HEK293 (cell line): ENCODE data around the gene PARP1.
A peak's percentile ranks its signal among the peaks of the same experiment; 100 is the strongest.

Experiments used
- CTCF ChIA-PET: fragments of 350-600 bp; formaldehyde crosslinking; extraction: SDS; loops from one replicate; lab custom pipeline; 2021; ENCODE audit warnings: antibody characterized with exemption; lab: Yijun Ruan, JAX
- POLR2A ChIA-PET: fragments of 300-600 bp; formaldehyde crosslinking; extraction: SDS; loops from one replicate; lab custom pipeline; 2020; ENCODE audit warnings: antibody characterized with exemption, inconsistent platforms; lab: Yijun Ruan, JAX
- H3K27ac ChIP-seq: fragments of 200-500 bp; sonication (Bioruptor generic); 2 replicates; pipeline ENCODE4 v1.5.1; 2014; ENCODE audit warnings: low read depth, low read length, control low read depth, inconsistent platforms; ENCODE audit errors: extremely low read depth
- H3K36me3 ChIP-seq, 2 experiments: fragments of 200-500 bp in 1 of 2; sonication (Bioruptor generic) in 1 of 2; 1 replicate in 1 of 2; 2 replicates in 1 of 2; pipeline ENCODE4 v1.5.1; 2014 to 2017; ENCODE audit warnings: inconsistent platforms in 2 of 2, low read length in 2 of 2; ENCODE audit not compliant: control insufficient read depth in 2 of 2, insufficient read depth in 1 of 2
- H3K4me1 ChIP-seq: fragments of 200-500 bp; sonication (Bioruptor generic); 2 replicates; pipeline ENCODE4 v1.5.1; 2014; ENCODE audit warnings: mild to moderate bottlenecking, low read length, inconsistent platforms; ENCODE audit not compliant: control insufficient read depth, insufficient read depth
- H3K4me3 ChIP-seq: 2 replicates; pipeline ENCODE4 v1.5.1; 2011; ENCODE audit warnings: low read depth, mild to moderate bottlenecking, control low read depth, low read length, moderate library complexity
- H3K9me3 ChIP-seq: fragments of 200-500 bp; sonication (Bioruptor generic); 2 replicates; pipeline ENCODE4 v1.5.1; 2014; ENCODE audit warnings: low read depth, low read length, inconsistent platforms; ENCODE audit not compliant: control insufficient read depth, insufficient read depth
- GLIS1 ChIP-seq: fragments of 450-650 bp; formaldehyde crosslinking; IDR thresholded peaks from 2 replicates; pipeline ENCODE4 v1.5.1; 2016; ENCODE audit warnings: missing biosample characterization, missing genetic modification characterization
- GLIS2 ChIP-seq: fragments of 450-650 bp; formaldehyde crosslinking; IDR thresholded peaks from 2 replicates; pipeline ENCODE4 v1.5.1; 2016; ENCODE audit warnings: missing biosample characterization, missing genetic modification characterization
- KLF8 ChIP-seq: fragments of 450-650 bp; formaldehyde crosslinking; IDR thresholded peaks from 2 replicates; pipeline ENCODE4 v1.5.1; 2016; ENCODE audit warnings: missing biosample characterization, missing genetic modification characterization
- OSR2 ChIP-seq: fragments of 450-650 bp; formaldehyde crosslinking; IDR thresholded peaks from 2 replicates; pipeline ENCODE4 v1.5.1; 2016; ENCODE audit warnings: missing biosample characterization, missing genetic modification characterization
- PRDM1 ChIP-seq: fragments of 450-650 bp; formaldehyde crosslinking; IDR thresholded peaks from 2 replicates; pipeline ENCODE4; 2016; ENCODE audit warnings: missing biosample characterization, missing genetic modification characterization
- ZBTB17 ChIP-seq: fragments of 450-650 bp; formaldehyde crosslinking; IDR thresholded peaks from 2 replicates; pipeline ENCODE4 v1.5.1; 2016; ENCODE audit warnings: missing biosample characterization, missing genetic modification characterization
- ZBTB20 ChIP-seq: fragments of 450-650 bp; formaldehyde crosslinking; IDR thresholded peaks from 2 replicates; pipeline ENCODE4 v1.5.1; 2016; ENCODE audit warnings: missing biosample characterization, missing genetic modification characterization
- ZEB2 ChIP-seq: fragments of 450-650 bp; formaldehyde crosslinking; IDR thresholded peaks from 2 replicates; pipeline ENCODE4 v1.5.1; 2016; ENCODE audit warnings: missing biosample characterization, missing genetic modification characterization
- ZNF121 ChIP-seq: fragments of 450-650 bp; formaldehyde crosslinking; IDR thresholded peaks from 2 replicates; pipeline ENCODE4 v1.5.1; 2016; ENCODE audit warnings: missing biosample characterization, missing genetic modification characterization
- ZNF155 ChIP-seq: fragments of 450-650 bp; formaldehyde crosslinking; IDR thresholded peaks from 2 replicates; pipeline ENCODE4 v1.5.1; 2016; ENCODE audit warnings: missing biosample characterization, missing genetic modification characterization
- ZNF274 ChIP-seq, 2 experiments: fragments of 200-500 bp in 1 of 2; fragments of 450-650 bp in 1 of 2; sonication (Bioruptor generic) in 1 of 2; formaldehyde crosslinking in 1 of 2; IDR thresholded peaks; 2 replicates each; pipeline versions ENCODE4 v1.5.1 to v1.6.1; 2014 to 2016; ENCODE audit warnings: borderline replicate concordance in 1 of 2, inconsistent platforms in 1 of 2, low read length in 1 of 2, missing biosample characterization in 1 of 2, missing genetic modification characterization in 1 of 2
- ZNF366 ChIP-seq: fragments of 450-650 bp; formaldehyde crosslinking; conservative IDR thresholded peaks from 2 replicates; pipeline ENCODE4 v1.5.1; 2016; ENCODE audit warnings: missing biosample characterization, missing genetic modification characterization
- ZNF426 ChIP-seq: fragments of 450-650 bp; formaldehyde crosslinking; IDR thresholded peaks from 2 replicates; pipeline ENCODE4 v1.5.1; 2017; ENCODE audit warnings: missing biosample characterization, missing genetic modification characterization, mild to moderate bottlenecking, inconsistent platforms, moderate library complexity
- ZNF530 ChIP-seq: fragments of 450-650 bp; formaldehyde crosslinking; IDR thresholded peaks from 2 replicates; pipeline ENCODE4 v1.5.1; 2016; ENCODE audit warnings: low read depth, missing biosample characterization, missing genetic modification characterization
- ZNF544 ChIP-seq: fragments of 450-650 bp; formaldehyde crosslinking; IDR thresholded peaks from 2 replicates; pipeline ENCODE4 v1.5.0; 2017; ENCODE audit warnings: missing biosample characterization, missing genetic modification characterization
- ZNF624 ChIP-seq: fragments of 450-650 bp; formaldehyde crosslinking; IDR thresholded peaks from 2 replicates; pipeline ENCODE4 v1.5.1; 2017; ENCODE audit warnings: missing biosample characterization, missing genetic modification characterization
- TF ChIP-seq, protein P1 (sequence below): fragments of 450-650 bp; formaldehyde crosslinking; IDR thresholded peaks from 2 replicates; pipeline ENCODE4 v1.5.1; 2017; ENCODE audit warnings: missing biosample characterization, missing genetic modification characterization
- TF ChIP-seq, protein P2 (sequence below): fragments of 450-650 bp; formaldehyde crosslinking; IDR thresholded peaks from 2 replicates; pipeline ENCODE4 v1.5.1; 2017; ENCODE audit warnings: missing biosample characterization, missing genetic modification characterization
- TF ChIP-seq, protein P3 (sequence below): fragments of 450-650 bp; formaldehyde crosslinking; IDR thresholded peaks from 2 replicates; pipeline ENCODE4 v1.5.1; 2016; ENCODE audit warnings: missing biosample characterization, missing genetic modification characterization
- TF ChIP-seq, protein P4 (sequence below): fragments of 450-650 bp; formaldehyde crosslinking; IDR thresholded peaks from 2 replicates; pipeline ENCODE4 v1.5.1; 2016; ENCODE audit warnings: missing biosample characterization, missing genetic modification characterization

PARP1 gene

DNA sequence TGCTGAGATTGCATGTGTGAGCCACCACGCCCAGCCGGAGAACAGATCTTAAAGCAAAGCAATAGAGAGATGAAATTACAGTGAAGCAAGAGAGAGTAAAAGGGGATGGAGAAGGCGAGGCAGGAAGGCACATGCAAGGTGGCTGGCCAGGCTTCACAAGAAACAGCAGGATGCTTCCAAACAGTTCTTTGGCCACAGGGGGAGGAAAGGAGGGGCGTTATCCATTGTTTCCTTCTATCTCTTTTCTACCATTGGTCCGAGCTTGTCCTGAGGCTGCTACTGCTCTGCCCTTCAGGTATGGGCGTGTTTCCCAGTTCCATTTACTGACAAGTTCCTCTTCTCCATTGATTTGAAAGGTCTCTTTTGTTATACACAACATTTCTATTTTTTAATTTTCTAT is 33.7 kb upstream of the PARP1 start (continued):
- TF ChIP-seq GLIS2 (no peak), ZNF155 (no peak)

DNA sequence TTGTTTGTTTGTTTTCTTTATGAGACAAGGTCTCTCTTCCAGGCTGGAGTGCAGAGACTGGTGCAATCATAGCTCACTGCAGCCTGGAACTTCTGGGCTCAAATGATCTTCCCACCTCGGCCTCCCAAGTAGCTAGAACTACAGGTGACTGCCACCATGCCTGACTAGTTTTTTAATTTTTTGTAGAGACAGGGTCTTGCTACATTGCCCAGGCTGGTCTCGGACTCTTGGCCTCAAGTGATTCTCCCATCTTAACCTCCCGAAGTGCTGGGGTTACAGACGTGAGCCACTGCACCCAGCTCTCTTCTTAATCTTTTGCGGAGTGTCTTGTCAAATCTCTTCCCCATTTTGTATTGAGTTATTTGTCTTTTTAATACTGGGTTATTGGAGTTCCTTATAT is 32.6 kb upstream of the PARP1 start:
- Histone ChIP-seq H3K27ac (no peak overlapping the region), H3K4me3 (no peak overlapping the region), H3K4me1 (no peaks in the 10 kb centered on the region), H3K9me3 (no peaks in the 10 kb centered on the region), H3K36me3 (no peaks in the 10 kb centered on the region)
- POLR2A ChIA-PET = no interaction called here
- CTCF ChIA-PET = interaction anchor here (0.8 to 1.9 kb wide), 2 partner anchors 16 to 32 kb away, joined by 3 to 5 read pairs; partner anchors contain the start of gene PARP1
- peak; percentile 61; the same call in 1 of the 2 replicates for TF ChIP-seq ZNF121
- TF ChIP-seq ZNF530 (tag by site-specific recombination) = no peak

DNA sequence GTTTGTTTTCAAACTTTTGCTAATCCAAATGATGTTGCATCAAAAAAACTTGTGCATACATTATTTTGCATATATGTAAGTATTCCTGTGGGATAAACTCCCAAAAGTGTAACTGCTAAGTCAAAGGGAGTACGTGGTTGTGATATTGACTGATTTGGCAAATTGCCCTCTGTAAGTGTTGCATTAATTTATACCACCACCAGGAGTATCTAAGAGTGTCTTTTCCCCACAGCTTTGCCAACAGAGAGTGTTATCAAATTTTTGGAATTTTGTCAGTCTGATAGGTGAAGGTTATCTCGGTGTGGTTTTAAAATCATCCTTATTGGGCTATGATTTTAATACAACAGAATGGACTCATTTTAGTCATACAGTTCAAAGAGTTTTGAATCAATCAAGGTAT is 30.1 kb upstream of the PARP1 start:
- Histone ChIP-seq H3K4me1 (no peaks in the 10 kb centered on the region), H3K9me3 (no peaks in the 10 kb centered on the region), H3K4me3 (no peak overlapping the region)
- POLR2A ChIA-PET = no interaction called here
- no peak for TF ChIP-seq ZNF544 (tag by site-specific recombination)
- TF ChIP-seq, all 188 proteins: peak for 0
- Histone ChIP-seq H3K27ac (no peak overlapping the region), H3K36me3 (no peaks in the 10 kb centered on the region)
- CTCF ChIA-PET = interaction anchor here (0.7 to 2.3 kb wide), 5 partner anchors 13 to 804 kb away, joined by 3 to 6 read pairs (median 5); partner anchors contain the start of gene PARP1

DNA sequence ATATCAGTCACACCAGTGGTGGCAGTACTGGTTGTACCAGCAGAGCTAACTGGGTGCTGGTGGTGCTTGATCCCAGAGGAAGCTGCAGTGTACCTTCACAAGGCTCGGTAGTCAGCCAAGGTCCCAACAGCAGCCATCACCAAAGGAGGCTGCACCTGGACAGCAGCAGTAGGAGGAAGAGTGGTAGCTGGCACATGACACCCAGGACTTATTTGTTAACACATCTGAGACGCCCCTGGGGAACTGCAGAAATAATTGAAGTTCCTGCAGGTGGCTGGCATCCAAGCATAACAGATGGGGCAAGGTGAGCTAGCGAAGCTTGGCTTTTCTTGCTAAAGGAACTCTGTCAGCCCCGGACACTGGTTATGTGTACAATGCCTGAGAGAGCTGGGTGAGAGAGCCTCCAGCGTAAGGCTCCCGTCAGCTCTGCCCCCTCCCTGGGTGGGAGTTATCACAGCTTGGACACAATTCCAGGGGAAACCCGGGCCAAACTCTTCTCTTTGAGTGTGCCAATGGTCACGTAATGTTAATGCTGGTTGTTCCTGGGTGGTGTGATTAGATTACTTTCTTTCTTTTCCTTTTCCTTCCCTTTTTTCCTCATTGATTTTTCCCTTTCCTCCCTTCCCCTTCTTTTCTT is 29.1 kb upstream of the PARP1 start:
- H3K9me3 ChIP-seq = no peaks in the 10 kb centered on the region
- CTCF ChIA-PET = interaction anchor here (0.7 to 1.5 kb wide), 6 partner anchors 10 to 311 kb away, joined by 3 to 7 read pairs (median 4); partner anchors contain the start of gene PARP1
- no peaks in the 10 kb centered on the region for H3K4me1 ChIP-seq
- no peaks in the 10 kb centered on the region for H3K36me3 ChIP-seq
- H3K27ac ChIP-seq = no peak overlapping the region
- H3K4me3 ChIP-seq = no peak overlapping the region
- POLR2A ChIA-PET = interaction anchor here (0.7 to 1.5 kb wide), 2 partner anchors 29 to 1486 kb away, joined by 3 to 7 read pairs; partner anchors contain the start of gene PARP1
- TF ChIP-seq GLIS1 (tag by site-specific recombination) = peak; percentile 69
- TF ChIP-seq, protein P1, sequence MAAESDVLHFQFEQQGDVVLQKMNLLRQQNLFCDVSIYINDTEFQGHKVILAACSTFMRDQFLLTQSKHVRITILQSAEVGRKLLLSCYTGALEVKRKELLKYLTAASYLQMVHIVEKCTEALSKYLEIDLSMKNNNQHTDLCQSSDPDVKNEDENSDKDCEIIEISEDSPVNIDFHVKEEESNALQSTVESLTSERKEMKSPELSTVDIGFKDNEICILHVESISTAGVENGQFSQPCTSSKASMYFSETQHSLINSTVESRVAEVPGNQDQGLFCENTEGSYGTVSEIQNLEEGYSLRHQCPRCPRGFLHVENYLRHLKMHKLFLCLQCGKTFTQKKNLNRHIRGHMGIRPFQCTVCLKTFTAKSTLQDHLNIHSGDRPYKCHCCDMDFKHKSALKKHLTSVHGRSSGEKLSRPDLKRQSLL (tag by site-specific recombination) = no peak
- peak; percentile 93 for TF ChIP-seq OSR2 (tag by site-specific recombination)
- no peak for TF ChIP-seq ZNF624 (tag by site-specific recombination)
- peak; percentile 97 for TF ChIP-seq PRDM1 (tag by site-specific recombination)
- TF ChIP-seq, protein P2, sequence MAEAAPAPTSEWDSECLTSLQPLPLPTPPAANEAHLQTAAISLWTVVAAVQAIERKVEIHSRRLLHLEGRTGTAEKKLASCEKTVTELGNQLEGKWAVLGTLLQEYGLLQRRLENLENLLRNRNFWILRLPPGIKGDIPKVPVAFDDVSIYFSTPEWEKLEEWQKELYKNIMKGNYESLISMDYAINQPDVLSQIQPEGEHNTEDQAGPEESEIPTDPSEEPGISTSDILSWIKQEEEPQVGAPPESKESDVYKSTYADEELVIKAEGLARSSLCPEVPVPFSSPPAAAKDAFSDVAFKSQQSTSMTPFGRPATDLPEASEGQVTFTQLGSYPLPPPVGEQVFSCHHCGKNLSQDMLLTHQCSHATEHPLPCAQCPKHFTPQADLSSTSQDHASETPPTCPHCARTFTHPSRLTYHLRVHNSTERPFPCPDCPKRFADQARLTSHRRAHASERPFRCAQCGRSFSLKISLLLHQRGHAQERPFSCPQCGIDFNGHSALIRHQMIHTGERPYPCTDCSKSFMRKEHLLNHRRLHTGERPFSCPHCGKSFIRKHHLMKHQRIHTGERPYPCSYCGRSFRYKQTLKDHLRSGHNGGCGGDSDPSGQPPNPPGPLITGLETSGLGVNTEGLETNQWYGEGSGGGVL (tag by site-specific recombination) = peak; percentile 15; the same call in 1 of the 2 replicates
- TF ChIP-seq ZBTB17 (tag by site-specific recombination) = peak; percentile 65
- TF ChIP-seq ZNF274 (IDR thresholded peaks at IDR 0.05; ENCODE audit: low read length) = no peak
- TF ChIP-seq ZNF274 (tag by site-specific recombination; IDR thresholded peaks at IDR 0.05; ENCODE audit: borderline replicate concordance) = no peak
- TF ChIP-seq ZEB2 = no peak
- TF ChIP-seq ZBTB20 (tag by site-specific recombination) = peak; percentile 82
- TF ChIP-seq ZNF426 (tag by site-specific recombination) = no peak
- TF ChIP-seq, protein P3, sequence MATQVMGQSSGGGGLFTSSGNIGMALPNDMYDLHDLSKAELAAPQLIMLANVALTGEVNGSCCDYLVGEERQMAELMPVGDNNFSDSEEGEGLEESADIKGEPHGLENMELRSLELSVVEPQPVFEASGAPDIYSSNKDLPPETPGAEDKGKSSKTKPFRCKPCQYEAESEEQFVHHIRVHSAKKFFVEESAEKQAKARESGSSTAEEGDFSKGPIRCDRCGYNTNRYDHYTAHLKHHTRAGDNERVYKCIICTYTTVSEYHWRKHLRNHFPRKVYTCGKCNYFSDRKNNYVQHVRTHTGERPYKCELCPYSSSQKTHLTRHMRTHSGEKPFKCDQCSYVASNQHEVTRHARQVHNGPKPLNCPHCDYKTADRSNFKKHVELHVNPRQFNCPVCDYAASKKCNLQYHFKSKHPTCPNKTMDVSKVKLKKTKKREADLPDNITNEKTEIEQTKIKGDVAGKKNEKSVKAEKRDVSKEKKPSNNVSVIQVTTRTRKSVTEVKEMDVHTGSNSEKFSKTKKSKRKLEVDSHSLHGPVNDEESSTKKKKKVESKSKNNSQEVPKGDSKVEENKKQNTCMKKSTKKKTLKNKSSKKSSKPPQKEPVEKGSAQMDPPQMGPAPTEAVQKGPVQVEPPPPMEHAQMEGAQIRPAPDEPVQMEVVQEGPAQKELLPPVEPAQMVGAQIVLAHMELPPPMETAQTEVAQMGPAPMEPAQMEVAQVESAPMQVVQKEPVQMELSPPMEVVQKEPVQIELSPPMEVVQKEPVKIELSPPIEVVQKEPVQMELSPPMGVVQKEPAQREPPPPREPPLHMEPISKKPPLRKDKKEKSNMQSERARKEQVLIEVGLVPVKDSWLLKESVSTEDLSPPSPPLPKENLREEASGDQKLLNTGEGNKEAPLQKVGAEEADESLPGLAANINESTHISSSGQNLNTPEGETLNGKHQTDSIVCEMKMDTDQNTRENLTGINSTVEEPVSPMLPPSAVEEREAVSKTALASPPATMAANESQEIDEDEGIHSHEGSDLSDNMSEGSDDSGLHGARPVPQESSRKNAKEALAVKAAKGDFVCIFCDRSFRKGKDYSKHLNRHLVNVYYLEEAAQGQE (tag by site-specific recombination) = no peak
- 0 out of 2 replicates have a peak, but pooled peaks have one; percentile 36 for TF ChIP-seq ZNF366 (tag by site-specific recombination)
- TF ChIP-seq, protein P4, sequence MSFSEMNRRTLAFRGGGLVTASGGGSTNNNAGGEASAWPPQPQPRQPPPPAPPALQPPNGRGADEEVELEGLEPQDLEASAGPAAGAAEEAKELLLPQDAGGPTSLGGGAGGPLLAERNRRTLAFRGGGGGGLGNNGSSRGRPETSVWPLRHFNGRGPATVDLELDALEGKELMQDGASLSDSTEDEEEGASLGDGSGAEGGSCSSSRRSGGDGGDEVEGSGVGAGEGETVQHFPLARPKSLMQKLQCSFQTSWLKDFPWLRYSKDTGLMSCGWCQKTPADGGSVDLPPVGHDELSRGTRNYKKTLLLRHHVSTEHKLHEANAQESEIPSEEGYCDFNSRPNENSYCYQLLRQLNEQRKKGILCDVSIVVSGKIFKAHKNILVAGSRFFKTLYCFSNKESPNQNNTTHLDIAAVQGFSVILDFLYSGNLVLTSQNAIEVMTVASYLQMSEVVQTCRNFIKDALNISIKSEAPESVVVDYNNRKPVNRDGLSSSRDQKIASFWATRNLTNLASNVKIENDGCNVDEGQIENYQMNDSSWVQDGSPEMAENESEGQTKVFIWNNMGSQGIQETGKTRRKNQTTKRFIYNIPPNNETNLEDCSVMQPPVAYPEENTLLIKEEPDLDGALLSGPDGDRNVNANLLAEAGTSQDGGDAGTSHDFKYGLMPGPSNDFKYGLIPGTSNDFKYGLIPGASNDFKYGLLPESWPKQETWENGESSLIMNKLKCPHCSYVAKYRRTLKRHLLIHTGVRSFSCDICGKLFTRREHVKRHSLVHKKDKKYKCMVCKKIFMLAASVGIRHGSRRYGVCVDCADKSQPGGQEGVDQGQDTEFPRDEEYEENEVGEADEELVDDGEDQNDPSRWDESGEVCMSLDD = no peak
- TF ChIP-seq KLF8 (tag by site-specific recombination) = no peak; the same call in 1 of the 2 replicates
